ENCODE data around the gene STIP1.

GRCh38 chr11:64220798-64221197 is 34.8 kb downstream of the STIP1 start:
- TF ChIP-seq RAD21 (IDR thresholded peaks at IDR 0.05; ENCODE audit: low read length) (no peak), POLR2A (IDR thresholded peaks at IDR 0.05; ENCODE audit: low read depth, low read length) (no peak), USF2 (IDR thresholded peaks at IDR 0.05; ENCODE audit: low read depth, low read length) (no peak), BHLHE40 (IDR thresholded peaks at IDR 0.05; ENCODE audit: low read depth, low read length) (no peak), RFX5 (IDR thresholded peaks at IDR 0.05; ENCODE audit: low read depth, low read length) (no peak), MAZ (IDR thresholded peaks at IDR 0.05; ENCODE audit: borderline replicate concordance, low read depth, low read length) (no peak), CHD1 (IDR thresholded peaks at IDR 0.05; ENCODE audit: low read depth, low read length) (no peak), MAFK (IDR thresholded peaks at IDR 0.05; ENCODE audit: low read depth, low read length) (no peak), CEBPB (IDR thresholded peaks at IDR 0.05; ENCODE audit: low read depth, low read length) (no peak), RCOR1 (IDR thresholded peaks at IDR 0.05; ENCODE audit: insufficient replicate concordance, low read length) (no peak), NFE2L2 (IDR thresholded peaks at IDR 0.05; ENCODE audit: low read depth, low read length) (no peak), SMC3 (IDR thresholded peaks at IDR 0.05; ENCODE audit: low read depth, low read length) (no peak)
- TF ChIP-seq, protein P1, sequence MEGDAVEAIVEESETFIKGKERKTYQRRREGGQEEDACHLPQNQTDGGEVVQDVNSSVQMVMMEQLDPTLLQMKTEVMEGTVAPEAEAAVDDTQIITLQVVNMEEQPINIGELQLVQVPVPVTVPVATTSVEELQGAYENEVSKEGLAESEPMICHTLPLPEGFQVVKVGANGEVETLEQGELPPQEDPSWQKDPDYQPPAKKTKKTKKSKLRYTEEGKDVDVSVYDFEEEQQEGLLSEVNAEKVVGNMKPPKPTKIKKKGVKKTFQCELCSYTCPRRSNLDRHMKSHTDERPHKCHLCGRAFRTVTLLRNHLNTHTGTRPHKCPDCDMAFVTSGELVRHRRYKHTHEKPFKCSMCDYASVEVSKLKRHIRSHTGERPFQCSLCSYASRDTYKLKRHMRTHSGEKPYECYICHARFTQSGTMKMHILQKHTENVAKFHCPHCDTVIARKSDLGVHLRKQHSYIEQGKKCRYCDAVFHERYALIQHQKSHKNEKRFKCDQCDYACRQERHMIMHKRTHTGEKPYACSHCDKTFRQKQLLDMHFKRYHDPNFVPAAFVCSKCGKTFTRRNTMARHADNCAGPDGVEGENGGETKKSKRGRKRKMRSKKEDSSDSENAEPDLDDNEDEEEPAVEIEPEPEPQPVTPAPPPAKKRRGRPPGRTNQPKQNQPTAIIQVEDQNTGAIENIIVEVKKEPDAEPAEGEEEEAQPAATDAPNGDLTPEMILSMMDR (conservative IDR thresholded peaks at IDR 0.05; ENCODE audit: low read depth, low read length): no peak
